KMS-11 (cell line): ENCODE measurements around the gene SSC4D.
A peak's percentile ranks its signal among the peaks of the same experiment; 100 is the strongest.

Experiments used
- H2AFZ ChIP-seq: fragments of 200-600 bp; sonication (generic); 2 replicates; pipeline ENCODE4 v1.6.1; 2016; ENCODE audit warnings: antibody characterized with exemption, mixed run types, low read depth
- H3K27ac ChIP-seq: fragments of 200-600 bp; sonication (generic); 2 replicates; pipeline ENCODE4 v1.6.1; 2016; ENCODE audit warnings: mild to moderate bottlenecking, mixed run types
- H3K27me3 ChIP-seq: fragments of 200-600 bp; sonication (generic); 2 replicates; pipeline ENCODE4 v1.6.1; 2017; ENCODE audit warnings: mild to moderate bottlenecking, low read depth, mixed run types, moderate library complexity; ENCODE audit not compliant: insufficient read depth
- H3K36me3 ChIP-seq: fragments of 200-600 bp; sonication (generic); 2 replicates; pipeline ENCODE4 v1.6.1; 2017; ENCODE audit warnings: mild to moderate bottlenecking, mixed run types; ENCODE audit not compliant: insufficient read depth
- H3K4me1 ChIP-seq: fragments of 200-600 bp; sonication (generic); 2 replicates; pipeline ENCODE4 v1.6.1; 2016; ENCODE audit warnings: mild to moderate bottlenecking, low read depth, mixed run types; ENCODE audit not compliant: poor library complexity, severe bottlenecking
- H3K4me2 ChIP-seq: fragments of 200-600 bp; sonication (generic); 2 replicates; pipeline ENCODE4 v1.7.0; 2016; ENCODE audit warnings: mild to moderate bottlenecking, mixed run types
- H3K4me3 ChIP-seq: fragments of 200-600 bp; sonication (generic); IDR thresholded peaks from 2 replicates; pipeline ENCODE4 v1.6.1; 2017; ENCODE audit warnings: low read depth, low read length, mixed read lengths; ENCODE audit not compliant: insufficient read depth
- H3K79me2 ChIP-seq: fragments of 200-600 bp; sonication (generic); 2 replicates; pipeline ENCODE4 v1.6.1; 2016; ENCODE audit warnings: low read depth, mixed run types; ENCODE audit not compliant: insufficient read depth
- H3K9ac ChIP-seq: fragments of 200-600 bp; sonication (generic); 2 replicates; pipeline ENCODE4 v1.6.1; 2016; ENCODE audit warnings: mild to moderate bottlenecking, mixed run types
- H4K20me1 ChIP-seq: fragments of 200-600 bp; sonication (generic); 2 replicates; pipeline ENCODE4 v1.6.1; 2016; ENCODE audit warnings: mild to moderate bottlenecking, mixed run types; ENCODE audit not compliant: insufficient read depth
- TF ChIP-seq, protein P1 (sequence below): fragments of 200-600 bp; sonication (generic); conservative IDR thresholded peaks from 2 replicates; pipeline ENCODE4 v1.6.1; 2017; ENCODE audit warnings: low read depth, mild to moderate bottlenecking, antibody characterized with exemption, low read length, moderate library complexity, mixed read lengths

SSC4D gene

DNA sequence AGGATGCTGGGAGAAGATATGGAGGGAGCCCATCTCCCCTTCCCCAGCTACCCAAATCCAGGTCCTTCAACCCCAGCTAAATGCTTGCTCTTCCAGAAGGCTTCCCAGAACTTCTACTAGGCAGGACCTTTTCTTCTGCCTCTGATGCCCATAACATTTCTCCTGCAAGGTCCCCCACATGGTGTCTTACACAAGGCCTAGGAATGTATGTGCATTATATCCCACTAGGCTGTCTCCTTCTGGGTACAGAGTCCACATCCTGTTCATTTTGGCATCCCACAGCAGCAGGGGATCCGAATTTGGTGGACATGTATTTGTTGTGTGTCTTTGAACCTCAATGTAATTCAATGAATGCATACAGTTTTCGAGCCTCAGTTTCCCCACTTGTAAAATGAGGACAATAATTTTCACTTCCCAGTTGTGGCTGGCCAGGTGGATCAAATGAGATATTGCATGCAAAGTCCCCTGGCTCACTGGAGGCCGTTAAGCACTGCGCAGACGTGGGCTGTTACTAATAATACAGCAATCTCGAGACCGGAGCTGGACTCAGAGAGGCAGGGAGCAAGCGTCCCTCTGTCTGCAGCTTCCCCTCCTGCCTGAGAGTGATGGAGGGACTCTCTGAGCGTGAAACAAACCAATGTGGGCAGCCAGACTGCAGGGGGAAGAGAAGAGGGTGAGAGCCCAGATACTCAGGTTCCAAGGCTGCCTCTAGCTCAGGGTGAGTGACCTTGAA lies 32.1 kb downstream of the SSC4D start:
- Histone ChIP-seq H3K36me3 (no peaks in the 10 kb centered on the region), H3K79me2 (no peaks in the 10 kb centered on the region), H4K20me1 (no peaks in the 10 kb centered on the region), H3K4me2 (no peak overlapping the region), H3K4me1 (peaks cover 29% of the 10 kb centered on the region), H3K9ac (no peak overlapping the region), H3K27ac (no peak overlapping the region), H3K27me3 (no peaks in the 10 kb centered on the region), H2AFZ (no peak overlapping the region), H3K4me3 (no peak overlapping the region)
- TF ChIP-seq, protein P1, sequence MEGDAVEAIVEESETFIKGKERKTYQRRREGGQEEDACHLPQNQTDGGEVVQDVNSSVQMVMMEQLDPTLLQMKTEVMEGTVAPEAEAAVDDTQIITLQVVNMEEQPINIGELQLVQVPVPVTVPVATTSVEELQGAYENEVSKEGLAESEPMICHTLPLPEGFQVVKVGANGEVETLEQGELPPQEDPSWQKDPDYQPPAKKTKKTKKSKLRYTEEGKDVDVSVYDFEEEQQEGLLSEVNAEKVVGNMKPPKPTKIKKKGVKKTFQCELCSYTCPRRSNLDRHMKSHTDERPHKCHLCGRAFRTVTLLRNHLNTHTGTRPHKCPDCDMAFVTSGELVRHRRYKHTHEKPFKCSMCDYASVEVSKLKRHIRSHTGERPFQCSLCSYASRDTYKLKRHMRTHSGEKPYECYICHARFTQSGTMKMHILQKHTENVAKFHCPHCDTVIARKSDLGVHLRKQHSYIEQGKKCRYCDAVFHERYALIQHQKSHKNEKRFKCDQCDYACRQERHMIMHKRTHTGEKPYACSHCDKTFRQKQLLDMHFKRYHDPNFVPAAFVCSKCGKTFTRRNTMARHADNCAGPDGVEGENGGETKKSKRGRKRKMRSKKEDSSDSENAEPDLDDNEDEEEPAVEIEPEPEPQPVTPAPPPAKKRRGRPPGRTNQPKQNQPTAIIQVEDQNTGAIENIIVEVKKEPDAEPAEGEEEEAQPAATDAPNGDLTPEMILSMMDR: no peak

DNA sequence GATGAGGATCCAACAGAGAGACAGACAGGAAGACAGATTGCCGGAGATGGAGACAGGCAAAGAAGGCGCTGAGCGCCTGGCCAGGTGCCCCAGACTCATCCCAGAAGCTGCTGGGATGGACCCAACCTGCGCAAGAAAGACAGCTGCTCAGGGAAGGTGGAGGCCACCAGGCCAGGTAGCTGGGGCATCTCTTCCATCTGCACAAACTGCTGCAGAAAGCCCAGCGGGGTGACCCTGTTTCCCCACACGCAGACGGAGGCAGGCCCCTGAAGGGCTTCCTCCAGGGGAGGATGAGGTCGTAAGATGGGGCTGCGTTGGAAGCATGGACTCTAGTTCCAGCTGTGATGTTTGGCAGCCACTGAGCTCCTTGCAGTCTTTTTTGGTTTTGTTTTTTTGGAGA lies 34.2 kb downstream of the SSC4D start:
- H3K4me3 ChIP-seq: no peak overlapping the region
- H3K27ac ChIP-seq: no peak overlapping the region
- no peak overlapping the region for H3K9ac ChIP-seq
- no peaks in the 10 kb centered on the region for H3K27me3 ChIP-seq
- no peak overlapping the region for H3K4me2 ChIP-seq
- TF ChIP-seq, protein P1: no peak
- H3K36me3 ChIP-seq: no peaks in the 10 kb centered on the region
- H2AFZ ChIP-seq: no peak overlapping the region
- H3K4me1 ChIP-seq: peaks cover 20% of the 10 kb centered on the region
- no peaks in the 10 kb centered on the region for H3K79me2 ChIP-seq
- H4K20me1 ChIP-seq: no peaks in the 10 kb centered on the region

DNA sequence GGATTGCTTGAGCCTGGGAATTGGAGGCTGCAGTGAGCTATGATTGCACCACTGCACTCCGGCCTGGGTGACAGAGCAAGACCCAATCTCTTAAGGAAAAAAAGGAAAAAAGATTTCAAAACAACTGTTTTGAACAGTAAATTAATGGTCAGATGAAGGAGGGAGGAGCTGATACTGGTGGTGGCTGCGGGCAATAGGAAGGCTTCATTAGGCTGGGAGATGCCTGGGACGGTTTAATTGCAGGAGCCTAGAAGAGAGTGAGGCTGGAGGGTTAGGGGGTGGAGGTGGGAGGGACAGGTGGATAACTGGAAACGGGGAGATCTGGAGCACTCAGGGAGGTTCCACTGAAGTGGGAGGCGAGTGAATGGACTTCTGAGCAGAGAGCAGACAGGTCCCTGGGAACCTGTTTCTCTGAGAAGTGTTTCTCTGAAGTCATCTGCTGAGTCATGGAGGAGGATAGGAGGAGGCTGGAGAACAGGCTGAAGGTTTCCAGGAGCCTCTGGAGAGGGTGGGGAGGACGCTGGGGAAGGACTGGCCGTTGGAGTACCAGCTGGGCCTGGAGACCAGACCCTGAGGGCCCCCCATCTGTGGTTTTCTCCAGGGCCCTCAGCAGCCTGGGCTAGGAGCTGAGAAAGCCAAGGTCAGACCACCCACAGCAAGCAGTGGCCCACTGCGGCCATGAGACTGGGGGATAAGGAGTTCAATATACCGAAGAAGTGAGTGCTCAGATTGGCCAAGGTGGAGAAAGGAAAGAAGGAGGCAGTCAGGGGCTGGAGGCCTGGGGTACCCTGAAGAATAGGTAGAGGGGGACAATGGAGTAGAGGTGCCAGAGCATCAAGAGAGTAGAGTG lies 36.3 kb downstream of the SSC4D start:
- no peaks in the 10 kb centered on the region for H3K27me3 ChIP-seq
- no peak overlapping the region for H3K4me2 ChIP-seq
- H3K79me2 ChIP-seq: no peaks in the 10 kb centered on the region
- peak overlapping the region; percentile 44; the same call in 1 of the 2 replicates for H2AFZ ChIP-seq
- H3K36me3 ChIP-seq: no peaks in the 10 kb centered on the region
- H3K4me1 ChIP-seq: peaks cover 8% of the 10 kb centered on the region
- TF ChIP-seq, protein P1: no peak
- no peaks in the 10 kb centered on the region for H4K20me1 ChIP-seq
- no peak overlapping the region for H3K4me3 ChIP-seq
- H3K9ac ChIP-seq: no peak overlapping the region
- no peak overlapping the region for H3K27ac ChIP-seq

DNA sequence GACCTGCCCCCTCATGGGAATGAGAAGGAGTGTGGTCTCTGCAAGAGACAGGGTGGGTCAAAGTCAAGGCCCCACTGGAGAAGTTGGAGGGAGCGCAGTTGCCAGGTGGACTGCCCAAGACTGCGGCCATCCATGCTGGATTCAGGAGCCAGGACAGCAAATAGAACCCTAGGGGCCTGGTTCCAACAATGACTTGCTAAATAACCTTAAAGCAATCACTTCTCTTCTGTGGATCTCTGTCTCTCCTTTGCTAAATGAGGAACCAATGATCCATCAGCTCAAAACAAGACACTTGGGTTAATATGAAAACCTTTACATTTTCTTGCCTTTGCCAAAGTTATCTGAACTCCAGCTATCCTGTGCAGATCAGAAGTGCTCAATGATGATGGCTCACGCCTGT lies 38.1 kb downstream of the SSC4D start:
- no peaks in the 10 kb centered on the region for H4K20me1 ChIP-seq
- peaks cover 8% of the 10 kb centered on the region for H3K4me1 ChIP-seq
- H3K4me2 ChIP-seq: no peak overlapping the region
- H2AFZ ChIP-seq: no peak overlapping the region
- H3K4me3 ChIP-seq: no peak overlapping the region
- H3K36me3 ChIP-seq: no peaks in the 10 kb centered on the region
- no peak overlapping the region for H3K9ac ChIP-seq
- H3K27ac ChIP-seq: no peak overlapping the region
- TF ChIP-seq, protein P1: no peak
- H3K79me2 ChIP-seq: no peaks in the 10 kb centered on the region
- H3K27me3 ChIP-seq: no peaks in the 10 kb centered on the region
